GM12874 (cell line): ENCODE results near the gene CACNA1D.

Experiments used
- TF ChIP-seq, protein P1 (sequence below): IDR thresholded peaks from 2 replicates; pipeline ENCODE4 v1.5.1; 2011; ENCODE audit warnings: low read depth, mild to moderate bottlenecking, control low read depth, low read length, moderate library complexity; ENCODE audit not compliant: insufficient read depth

CACNA1D gene

DNA sequence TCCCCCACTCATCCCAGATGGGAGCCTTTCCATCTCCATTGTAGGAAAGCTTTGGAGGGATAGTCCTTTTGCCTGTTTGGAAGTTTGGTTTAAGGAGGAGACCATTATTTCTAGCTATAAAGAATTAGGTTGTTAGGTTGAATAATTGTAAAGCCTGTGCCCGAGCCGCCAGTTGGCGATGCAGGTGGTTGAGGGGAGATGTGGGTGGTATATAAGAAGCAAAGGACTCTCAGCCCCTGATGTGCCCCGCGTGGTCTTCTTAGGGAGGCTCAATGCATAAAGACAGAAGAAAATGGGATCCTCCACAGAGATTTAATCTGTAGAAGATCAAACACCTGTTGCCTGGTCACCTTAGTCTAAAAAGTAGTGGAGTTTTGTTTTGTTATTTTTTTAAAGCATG is 296.1 kb downstream of the CACNA1D start:
- TF ChIP-seq, protein P1, sequence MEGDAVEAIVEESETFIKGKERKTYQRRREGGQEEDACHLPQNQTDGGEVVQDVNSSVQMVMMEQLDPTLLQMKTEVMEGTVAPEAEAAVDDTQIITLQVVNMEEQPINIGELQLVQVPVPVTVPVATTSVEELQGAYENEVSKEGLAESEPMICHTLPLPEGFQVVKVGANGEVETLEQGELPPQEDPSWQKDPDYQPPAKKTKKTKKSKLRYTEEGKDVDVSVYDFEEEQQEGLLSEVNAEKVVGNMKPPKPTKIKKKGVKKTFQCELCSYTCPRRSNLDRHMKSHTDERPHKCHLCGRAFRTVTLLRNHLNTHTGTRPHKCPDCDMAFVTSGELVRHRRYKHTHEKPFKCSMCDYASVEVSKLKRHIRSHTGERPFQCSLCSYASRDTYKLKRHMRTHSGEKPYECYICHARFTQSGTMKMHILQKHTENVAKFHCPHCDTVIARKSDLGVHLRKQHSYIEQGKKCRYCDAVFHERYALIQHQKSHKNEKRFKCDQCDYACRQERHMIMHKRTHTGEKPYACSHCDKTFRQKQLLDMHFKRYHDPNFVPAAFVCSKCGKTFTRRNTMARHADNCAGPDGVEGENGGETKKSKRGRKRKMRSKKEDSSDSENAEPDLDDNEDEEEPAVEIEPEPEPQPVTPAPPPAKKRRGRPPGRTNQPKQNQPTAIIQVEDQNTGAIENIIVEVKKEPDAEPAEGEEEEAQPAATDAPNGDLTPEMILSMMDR = no peak

DNA sequence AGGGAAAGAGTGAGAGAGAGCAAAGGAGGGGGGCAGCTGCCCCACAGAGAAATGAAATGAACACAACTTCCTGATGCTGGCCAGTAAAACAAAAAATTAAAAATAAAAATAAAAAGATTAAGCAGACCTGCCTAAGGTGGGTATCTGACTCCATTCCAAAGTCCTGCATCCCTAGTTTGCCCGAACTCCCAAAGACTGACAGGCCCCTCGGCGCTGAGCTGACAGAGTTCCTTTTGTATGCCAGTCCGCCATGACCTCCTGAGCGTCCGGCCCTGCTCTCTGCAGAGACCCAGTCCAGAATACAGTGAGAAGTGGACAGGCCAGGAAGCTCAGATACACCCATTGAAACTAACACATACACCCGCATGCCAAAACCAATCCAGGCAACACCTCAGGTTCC is 296.9 kb downstream of the CACNA1D start:
- TF ChIP-seq, protein P1 = no peak

DNA sequence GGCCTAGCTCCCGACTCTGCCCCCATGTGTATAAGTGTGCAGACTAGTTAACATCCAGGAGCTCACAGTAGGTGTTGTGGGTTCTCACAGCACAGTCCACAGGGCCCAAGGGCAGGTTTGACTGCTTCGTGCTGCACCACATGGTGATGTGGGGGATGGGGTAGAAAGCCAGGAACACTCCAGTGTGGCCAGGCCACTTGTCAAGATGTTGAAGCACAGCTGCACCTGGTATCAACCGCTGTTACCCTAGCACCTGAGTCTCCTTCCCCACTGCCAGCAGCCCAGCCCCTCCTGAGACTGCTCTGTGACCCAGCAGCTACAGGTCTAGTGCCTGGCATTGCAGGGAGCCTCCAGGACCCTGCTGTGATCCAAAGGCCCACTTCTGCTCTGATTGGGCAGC is 298.5 kb downstream of the CACNA1D start:
- TF ChIP-seq, protein P1 = no peak

DNA sequence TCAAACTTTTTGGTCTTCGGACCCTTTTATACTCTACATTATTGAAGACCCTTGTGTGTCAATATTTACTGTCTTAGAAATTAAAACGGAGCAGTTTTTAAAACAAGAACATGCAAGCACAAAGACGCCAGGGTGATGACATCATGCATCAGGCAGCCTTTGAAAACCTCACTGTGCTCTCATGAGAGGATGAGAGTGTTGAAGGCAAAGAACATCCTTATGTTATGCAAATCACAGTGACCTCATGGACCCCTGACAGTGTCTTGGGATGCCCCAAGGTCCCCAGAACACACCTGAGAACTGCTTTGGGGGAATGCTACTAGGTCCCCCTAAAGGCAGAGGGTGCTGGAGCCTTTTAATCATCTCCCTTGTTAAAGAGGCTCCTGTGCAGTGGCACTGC is 300.2 kb downstream of the CACNA1D start:
- TF ChIP-seq, protein P1 = no peak

DNA sequence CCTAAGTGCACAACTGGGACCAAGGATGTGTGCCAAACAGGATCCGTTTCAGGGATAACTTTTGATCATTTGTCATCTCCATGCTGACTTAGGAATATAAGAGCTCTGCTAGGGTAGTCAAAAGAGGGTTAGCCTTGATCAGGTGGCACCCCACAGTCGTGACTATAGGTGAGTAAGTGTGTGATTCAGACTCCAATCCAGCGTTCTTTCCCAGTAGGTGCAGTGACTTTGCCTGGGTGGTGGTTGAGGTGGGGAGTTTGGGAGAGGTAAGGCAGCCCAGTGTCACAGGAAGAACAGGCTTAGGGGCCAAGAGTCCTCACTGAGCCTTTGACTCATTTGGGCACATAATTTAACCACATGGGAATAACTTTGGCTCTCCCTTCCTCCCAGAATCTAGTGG is 300.8 kb downstream of the CACNA1D start:
- TF ChIP-seq, protein P1 = no peak

DNA sequence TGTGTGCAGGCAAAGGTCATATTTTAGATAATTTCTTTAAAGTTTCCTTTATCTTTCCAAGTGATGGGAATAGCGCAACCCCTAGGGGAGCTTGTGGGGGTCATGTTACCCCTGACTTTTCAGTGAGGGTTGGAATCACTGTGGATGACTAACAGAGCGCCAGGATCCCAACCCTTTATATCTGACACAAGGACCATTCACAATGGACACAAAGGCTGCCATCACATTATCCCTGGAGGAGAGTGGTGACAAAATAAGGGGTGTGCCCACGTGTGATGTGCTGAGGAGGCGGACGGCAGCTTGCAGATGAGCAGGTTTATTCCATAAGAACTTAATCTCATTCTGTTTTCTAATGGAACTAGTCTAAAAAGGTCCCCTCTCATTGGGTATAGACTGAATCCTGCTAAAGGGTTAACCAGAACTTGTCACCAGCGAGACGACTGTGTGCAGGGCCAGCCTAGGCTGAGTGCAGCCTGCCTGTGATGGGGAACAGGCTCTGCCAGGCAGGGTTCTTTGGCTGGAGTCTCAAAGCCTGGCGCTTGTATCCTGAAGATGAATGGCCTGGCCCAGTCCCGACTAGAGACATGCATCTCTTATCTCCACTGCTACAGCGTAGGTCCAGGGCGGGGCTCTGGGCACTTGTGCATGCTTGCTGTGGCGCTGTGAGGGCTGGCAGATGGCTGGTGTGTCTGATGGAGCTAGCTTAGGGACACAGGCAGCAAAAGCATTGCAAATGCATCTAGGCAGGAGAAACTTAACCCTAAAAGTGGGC is 301.6 kb downstream of the CACNA1D start:
- TF ChIP-seq, protein P1 = no peak

DNA sequence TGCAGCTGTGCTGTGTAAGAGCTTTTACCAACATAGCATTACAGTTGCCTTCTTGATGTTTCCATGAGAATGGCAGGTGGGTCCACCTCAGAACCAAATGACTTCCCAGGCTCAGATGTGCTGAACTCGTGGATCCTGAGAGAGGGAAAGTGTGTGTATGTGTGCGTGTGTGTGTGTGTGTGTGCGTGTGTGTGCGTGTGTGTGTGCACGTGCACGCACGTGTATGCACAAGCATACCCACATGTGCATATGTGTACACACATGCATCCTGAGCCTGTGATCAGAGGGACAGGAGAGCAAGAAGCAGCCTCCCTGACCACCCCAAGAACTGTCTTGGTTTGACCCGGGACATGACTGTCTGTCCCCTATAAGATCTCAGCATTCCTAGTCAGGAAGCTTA is 303.7 kb downstream of the CACNA1D start:
- TF ChIP-seq, protein P1 = no peak
